Measurements from ENCODE around the gene MYCN.

The MYCN gene

DNA sequence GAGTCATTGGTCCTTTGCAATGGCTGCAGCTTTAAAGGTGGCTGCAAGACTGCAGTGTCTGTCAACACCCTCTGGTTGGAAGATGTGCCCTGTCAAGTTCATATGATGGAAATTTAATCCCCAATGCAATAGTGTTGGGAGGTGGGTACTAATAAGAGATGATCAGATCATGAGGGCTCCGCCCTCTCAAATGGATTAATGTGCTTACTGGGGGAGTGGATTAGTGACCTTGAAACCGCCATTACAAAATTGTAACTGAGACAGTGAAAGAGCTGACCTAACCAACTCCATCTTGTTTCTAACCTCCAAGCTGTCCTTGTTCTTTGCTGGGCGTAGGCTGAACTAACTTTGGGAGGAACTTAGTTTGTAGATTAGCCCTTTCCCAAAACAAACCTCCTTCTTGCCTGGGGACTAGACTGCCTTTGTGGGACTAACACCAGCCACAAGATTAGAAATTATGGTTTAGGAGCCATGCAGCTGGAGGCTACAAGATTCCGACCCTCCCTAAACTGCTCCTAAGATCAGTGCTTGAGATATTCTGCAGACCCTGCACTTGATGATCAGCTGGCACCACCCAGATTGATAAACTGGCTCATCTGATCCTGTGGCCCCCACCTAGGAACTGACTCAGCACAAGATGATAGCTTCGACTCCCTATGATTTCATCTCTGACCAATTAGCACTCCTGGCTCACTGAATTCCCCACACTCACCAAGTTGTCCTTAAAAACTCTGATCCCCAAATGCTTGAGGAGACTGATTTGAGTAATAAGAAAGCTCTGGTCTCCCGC lies 13.7 kb downstream of the MYCN start:
- DNase-seq (ENCODE audit: low spot score), result no peak
- no peak overlapping the region for H3K27ac ChIP-seq
- CTCF ChIA-PET, result no interaction called here
- TF ChIP-seq, protein P1, sequence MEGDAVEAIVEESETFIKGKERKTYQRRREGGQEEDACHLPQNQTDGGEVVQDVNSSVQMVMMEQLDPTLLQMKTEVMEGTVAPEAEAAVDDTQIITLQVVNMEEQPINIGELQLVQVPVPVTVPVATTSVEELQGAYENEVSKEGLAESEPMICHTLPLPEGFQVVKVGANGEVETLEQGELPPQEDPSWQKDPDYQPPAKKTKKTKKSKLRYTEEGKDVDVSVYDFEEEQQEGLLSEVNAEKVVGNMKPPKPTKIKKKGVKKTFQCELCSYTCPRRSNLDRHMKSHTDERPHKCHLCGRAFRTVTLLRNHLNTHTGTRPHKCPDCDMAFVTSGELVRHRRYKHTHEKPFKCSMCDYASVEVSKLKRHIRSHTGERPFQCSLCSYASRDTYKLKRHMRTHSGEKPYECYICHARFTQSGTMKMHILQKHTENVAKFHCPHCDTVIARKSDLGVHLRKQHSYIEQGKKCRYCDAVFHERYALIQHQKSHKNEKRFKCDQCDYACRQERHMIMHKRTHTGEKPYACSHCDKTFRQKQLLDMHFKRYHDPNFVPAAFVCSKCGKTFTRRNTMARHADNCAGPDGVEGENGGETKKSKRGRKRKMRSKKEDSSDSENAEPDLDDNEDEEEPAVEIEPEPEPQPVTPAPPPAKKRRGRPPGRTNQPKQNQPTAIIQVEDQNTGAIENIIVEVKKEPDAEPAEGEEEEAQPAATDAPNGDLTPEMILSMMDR (conservative IDR thresholded peaks at IDR 0.05; ENCODE audit: low read depth), result no peak
- POLR2A ChIA-PET (ENCODE audit: low non-redundant PET), result no interaction called here

DNA sequence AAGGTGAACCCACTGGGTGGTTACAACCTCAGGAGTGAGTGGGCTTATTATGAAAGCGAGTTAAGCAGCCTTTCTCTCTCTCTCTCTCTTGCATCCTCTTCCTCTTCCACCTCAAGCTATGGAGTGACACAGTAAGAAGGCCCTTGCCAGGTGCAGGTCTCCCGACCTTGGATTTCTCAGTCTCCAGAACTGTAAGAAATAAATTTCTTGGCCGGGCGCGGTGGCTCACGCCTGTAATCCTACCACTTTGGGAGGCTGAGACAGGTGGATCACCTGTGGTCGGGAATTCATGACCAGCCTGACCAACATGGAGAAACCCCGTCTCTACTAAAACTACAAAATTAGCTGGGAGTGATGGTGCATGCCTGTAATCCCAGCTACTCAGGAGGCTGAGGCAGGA lies 14.4 kb downstream of the MYCN start:
- TF ChIP-seq, protein P1 (conservative IDR thresholded peaks at IDR 0.05; ENCODE audit: low read depth), result no peak
- POLR2A ChIA-PET (ENCODE audit: low non-redundant PET), result no interaction called here

DNA sequence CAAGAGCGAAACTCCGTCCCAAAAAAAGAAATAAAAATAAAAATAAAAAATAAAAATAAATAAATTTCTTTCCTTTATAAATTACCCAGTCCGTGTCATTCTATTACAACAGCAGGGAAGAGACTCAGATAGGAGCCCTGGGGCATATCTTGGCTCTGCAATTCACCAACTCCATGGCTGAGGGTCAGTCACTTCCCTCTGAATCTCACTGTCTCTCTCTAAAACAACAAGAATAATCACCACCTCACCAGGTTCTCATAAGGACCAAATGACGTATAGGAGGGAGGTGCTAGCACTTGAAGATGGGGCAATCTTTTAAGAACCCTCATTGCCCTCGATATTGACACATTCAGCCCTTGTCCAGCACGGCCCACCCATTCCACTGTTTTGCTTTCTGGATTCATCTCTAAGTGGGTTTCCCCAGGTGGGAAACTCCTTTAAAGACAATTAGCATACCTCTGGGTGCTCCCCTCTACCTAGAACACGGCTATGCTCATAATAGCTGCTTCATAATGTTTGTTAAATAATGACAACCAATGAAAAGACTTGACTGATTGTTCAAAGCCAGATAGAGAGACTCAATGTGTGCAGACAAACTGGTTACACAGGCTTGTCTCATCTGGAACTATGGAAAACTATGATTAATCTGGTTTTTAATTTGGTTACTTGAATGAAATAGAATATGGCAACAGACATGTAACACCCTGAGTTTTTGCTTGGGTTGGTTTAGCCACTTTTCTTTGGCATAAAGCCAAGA lies 15.1 kb downstream of the MYCN start:
- CTCF ChIA-PET, result interaction anchor here (0.5 to 1.1 kb wide), 2 partner anchors 16 to 164 kb away, joined by 3 to 4 read pairs; no protein-coding TSS in a partner anchor
- no peak for DNase-seq (ENCODE audit: low spot score)
- no peak overlapping the region for H3K27ac ChIP-seq
- POLR2A ChIA-PET (ENCODE audit: low non-redundant PET), result no interaction called here
- TF ChIP-seq, protein P1 (conservative IDR thresholded peaks at IDR 0.05; ENCODE audit: low read depth), result no peak

More for the DNA sequence above, 14.4 kb downstream of the MYCN start:
- no peak for DNase-seq (ENCODE audit: low spot score)
- CTCF ChIA-PET, result interaction anchor here (1.1 kb wide), 1 partner anchor 15 kb away, joined by 4 read pairs; no protein-coding TSS in a partner anchor
- H3K27ac ChIP-seq, result no peak overlapping the region

DNA sequence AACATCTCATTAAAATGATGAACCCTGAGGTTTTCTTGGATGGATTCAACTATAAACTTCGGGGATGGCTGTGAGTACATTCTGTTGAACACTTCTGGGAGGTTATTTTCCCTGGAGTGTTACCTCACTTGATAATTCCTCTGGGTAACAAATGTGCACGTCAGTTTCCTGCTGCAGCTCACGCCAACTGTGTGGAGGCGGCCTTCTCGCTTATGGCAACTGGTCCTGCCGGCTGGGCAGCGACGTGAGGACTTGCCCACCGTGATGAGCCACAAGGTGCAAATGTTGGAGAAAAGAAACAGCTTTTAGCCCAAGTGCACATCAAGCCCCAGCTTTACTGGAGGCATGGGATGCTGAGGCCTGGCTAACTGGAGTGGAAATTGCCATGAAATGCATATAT lies 15.9 kb downstream of the MYCN start:
- H3K27ac ChIP-seq, result no peak overlapping the region
- POLR2A ChIA-PET (ENCODE audit: low non-redundant PET), result no interaction called here
- CTCF ChIA-PET, result interaction anchor here (0.5 kb wide), 1 partner anchor 165 kb away, joined by 3 read pairs; no protein-coding TSS in a partner anchor
- TF ChIP-seq, protein P1 (conservative IDR thresholded peaks at IDR 0.05; ENCODE audit: low read depth), result no peak
- no peak for DNase-seq (ENCODE audit: low spot score)

DNA sequence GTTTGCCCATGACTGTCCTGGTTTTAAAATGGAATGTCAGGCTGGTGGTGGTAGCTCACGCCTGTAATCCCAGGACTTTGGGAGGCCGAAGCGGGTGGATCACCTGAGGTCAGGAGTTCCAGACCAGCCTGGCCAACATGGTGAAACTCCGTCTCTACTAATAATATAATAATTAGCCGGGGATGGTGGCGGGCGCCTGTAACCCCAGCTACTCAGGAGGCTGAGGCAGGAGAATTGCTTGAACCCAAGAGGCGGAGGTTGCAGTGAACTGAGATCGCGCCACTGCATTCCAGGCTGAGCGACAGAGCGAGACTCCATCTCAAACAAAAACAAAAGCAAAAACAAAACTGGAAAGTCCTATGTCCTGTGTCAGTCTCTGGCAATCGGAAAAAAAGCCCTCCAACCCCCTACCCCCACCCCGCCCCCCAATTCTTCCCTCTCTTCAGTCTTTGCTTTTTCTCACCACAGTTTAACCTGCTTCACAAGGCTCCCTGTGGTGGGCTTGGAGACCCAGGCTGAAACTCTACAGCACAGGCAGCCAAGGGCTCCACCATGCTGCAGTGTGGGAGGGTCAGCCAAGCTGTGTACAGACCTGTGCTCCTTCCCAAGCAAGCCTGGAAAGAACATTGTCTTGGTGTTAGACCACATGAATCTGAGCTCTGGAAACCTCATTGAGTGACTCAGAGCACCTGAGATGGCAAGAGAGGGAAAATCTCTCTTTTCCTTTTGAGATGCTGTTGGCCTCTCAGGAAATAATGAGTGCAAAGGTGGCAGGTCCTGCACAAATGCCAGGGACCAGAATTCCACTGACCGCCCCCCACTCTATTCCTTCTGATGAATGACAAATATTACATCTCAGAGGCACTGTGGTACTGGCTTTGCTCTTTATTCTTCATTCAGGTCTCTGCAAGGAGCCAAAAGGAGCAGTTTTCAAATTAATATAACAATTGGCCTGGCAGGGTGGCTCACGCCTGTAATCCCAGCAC lies 16.7 kb downstream of the MYCN start:
- DNase-seq (ENCODE audit: low spot score), result no peak
- TF ChIP-seq, protein P1 (conservative IDR thresholded peaks at IDR 0.05; ENCODE audit: low read depth), result no peak
- no peak overlapping the region for H3K27ac ChIP-seq
- POLR2A ChIA-PET (ENCODE audit: low non-redundant PET), result no interaction called here
- CTCF ChIA-PET, result no interaction called here

Measured in RWPE1 (cell line).